ENCODE measurements around the gene APOA4. TPM values are rescaled to one million over a fixed set of nuclear protein-coding genes. Genes with fewer than 3 reads are reported as not detected.

Gene APOA4
- polyA plus RNA-seq, 1 of the 3 experiments (the other 2 are of a cell fraction) = not detected

DNA sequence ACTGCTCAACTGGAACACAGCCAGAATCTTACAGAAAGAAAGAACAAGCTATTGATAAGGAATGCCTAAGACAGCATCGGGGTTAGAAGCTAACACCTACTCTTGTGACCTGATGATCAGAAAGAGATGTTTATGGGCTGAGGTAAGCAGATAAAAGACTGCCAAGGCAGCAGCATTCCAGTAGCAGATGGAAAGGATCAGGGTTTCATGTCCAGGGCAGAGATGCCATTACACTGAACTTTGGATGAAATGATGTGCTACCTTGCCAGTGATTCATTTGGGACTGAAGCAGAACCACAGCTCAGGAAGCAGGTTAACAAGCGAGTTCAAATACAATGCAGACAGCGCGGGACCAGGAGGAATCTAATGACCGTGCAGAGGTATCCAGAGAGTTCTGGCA is 41.4 kb upstream of the APOA4 start (continued):
- TF ChIP-seq, protein P1, sequence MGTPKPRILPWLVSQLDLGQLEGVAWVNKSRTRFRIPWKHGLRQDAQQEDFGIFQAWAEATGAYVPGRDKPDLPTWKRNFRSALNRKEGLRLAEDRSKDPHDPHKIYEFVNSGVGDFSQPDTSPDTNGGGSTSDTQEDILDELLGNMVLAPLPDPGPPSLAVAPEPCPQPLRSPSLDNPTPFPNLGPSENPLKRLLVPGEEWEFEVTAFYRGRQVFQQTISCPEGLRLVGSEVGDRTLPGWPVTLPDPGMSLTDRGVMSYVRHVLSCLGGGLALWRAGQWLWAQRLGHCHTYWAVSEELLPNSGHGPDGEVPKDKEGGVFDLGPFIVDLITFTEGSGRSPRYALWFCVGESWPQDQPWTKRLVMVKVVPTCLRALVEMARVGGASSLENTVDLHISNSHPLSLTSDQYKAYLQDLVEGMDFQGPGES (IDR thresholded peaks at IDR 0.05; ENCODE audit: low read depth, low read length) = no peak
- TF ChIP-seq NFIC (IDR thresholded peaks at IDR 0.05; ENCODE audit: borderline replicate concordance) = 0 out of 2 replicates have a peak, but pooled peaks have one; percentile 15
- no peak for TF ChIP-seq ELF1 (IDR thresholded peaks at IDR 0.05)
- no peak for TF ChIP-seq FOXM1 (IDR thresholded peaks at IDR 0.05; ENCODE audit: low read depth)
- TF ChIP-seq RAD21 (IDR thresholded peaks at IDR 0.05; ENCODE audit: low read length) = no peak
- TF ChIP-seq TAF1 (IDR thresholded peaks at IDR 0.05; ENCODE audit: borderline replicate concordance, low read depth, low read length) = no peak
- TF ChIP-seq FOXJ3 (CRISPR knock-in tag; IDR thresholded peaks at IDR 0.05) = no peak
- no peak for TF ChIP-seq EZH2phosphoT487 (IDR thresholded peaks at IDR 0.05; ENCODE audit: borderline replicate concordance, low read depth)
- TF ChIP-seq FOSL2 (IDR thresholded peaks at IDR 0.05; ENCODE audit: borderline replicate concordance, low read depth) = peak; percentile 32; the same call in 1 of the 2 replicates
- TF ChIP-seq, protein P2, sequence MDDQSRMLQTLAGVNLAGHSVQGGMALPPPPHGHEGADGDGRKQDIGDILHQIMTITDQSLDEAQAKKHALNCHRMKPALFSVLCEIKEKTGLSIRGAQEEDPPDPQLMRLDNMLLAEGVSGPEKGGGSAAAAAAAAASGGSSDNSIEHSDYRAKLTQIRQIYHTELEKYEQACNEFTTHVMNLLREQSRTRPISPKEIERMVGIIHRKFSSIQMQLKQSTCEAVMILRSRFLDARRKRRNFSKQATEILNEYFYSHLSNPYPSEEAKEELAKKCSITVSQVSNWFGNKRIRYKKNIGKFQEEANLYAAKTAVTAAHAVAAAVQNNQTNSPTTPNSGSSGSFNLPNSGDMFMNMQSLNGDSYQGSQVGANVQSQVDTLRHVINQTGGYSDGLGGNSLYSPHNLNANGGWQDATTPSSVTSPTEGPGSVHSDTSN (IDR thresholded peaks at IDR 0.05) = 0 out of 2 replicates have a peak, but pooled peaks have one; percentile 9
- no peak for TF ChIP-seq POLR2AphosphoS5 (IDR thresholded peaks at IDR 0.05; ENCODE audit: low read depth, low read length)
- TF ChIP-seq CHD2 (IDR thresholded peaks at IDR 0.05; ENCODE audit: low read length, partially characterized antibody) = no peak
- no peak for TF ChIP-seq MXI1 (IDR thresholded peaks at IDR 0.05; ENCODE audit: low read depth, low read length)

DNA sequence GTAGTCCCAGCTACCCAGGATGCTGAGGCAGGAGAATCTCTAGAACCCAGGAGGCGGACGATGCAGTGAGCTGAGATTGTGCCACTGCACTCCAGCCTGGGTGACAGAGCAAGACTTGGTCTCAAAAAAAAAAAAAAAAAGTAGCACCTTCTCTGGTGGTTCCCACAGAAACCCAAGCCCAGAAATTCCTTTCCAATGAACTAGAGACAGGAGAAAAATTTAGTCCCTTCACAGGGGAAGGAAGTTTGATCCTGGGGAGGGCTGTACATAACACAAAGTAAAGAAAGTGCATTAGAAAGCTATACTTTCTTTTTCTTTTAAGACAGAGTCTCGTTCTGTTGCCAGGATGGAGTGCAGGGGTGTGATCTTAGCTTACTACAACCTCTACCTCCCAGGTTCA is 39.8 kb upstream of the APOA4 start:
- H3K4me2 ChIP-seq = 0 out of 2 replicates have a peak overlapping the region, but pooled peaks have one; percentile 3
- H2AFZ ChIP-seq (ENCODE audit: low read depth) = no peak overlapping the region
- H3K9me2 ChIP-seq = no peaks in the 10 kb centered on the region
- DNase-seq = no peak
- H3K36me3 ChIP-seq (replicated peaks in 1 of 2; ENCODE audit: control insufficient read depth in 1 of 2, insufficient read depth in 2 of 2, low read length in 1 of 2) = peaks cover 27 to 43% of the 10 kb centered on the region in 2 experiments
- no peaks in the 10 kb centered on the region for H3K9me3 ChIP-seq
- no peak overlapping the region for H3K4me3 ChIP-seq (ENCODE audit: low read depth in 2 of 2, low read length in 1 of 2)
- H3K27ac ChIP-seq (ENCODE audit: low read depth in 2 of 2, low read length in 1 of 2) = peak overlapping the region; percentile 72 to 80; a peak in 3 of 4 replicates
- WGBS (ENCODE audit: low lambda C conversion rate) = 93% methylated on average over 3 of the region's 3 CpGs
- peaks cover 16% of the 10 kb centered on the region for H3F3A ChIP-seq (replicated peaks; ENCODE audit: insufficient read depth)
- H3K4me1 ChIP-seq (ENCODE audit: control insufficient read depth in 1 of 2, insufficient read depth in 2 of 2, low read depth in 1 of 2, low read length in 1 of 2) = peaks cover 21 to 35% of the 10 kb centered on the region in 2 experiments
- no peak overlapping the region for H3K9ac ChIP-seq
- no peaks in the 10 kb centered on the region for H3K27me3 ChIP-seq (ENCODE audit: insufficient read depth)
- CTCF ChIA-PET = interaction anchor here (0.6 to 4.9 kb wide), 4 partner anchors 17 to 243 kb away, joined by 4 to 32 read pairs (median 18); partner anchors contain the start of gene APOA5
- no peaks in the 10 kb centered on the region for H4K20me1 ChIP-seq (ENCODE audit: insufficient read depth)
- POLR2A ChIA-PET = interaction anchor here (1.1 kb wide), 1 partner anchor 25 kb away, joined by 3 read pairs; no protein-coding TSS in a partner anchor
- no peaks in the 10 kb centered on the region for H3K79me2 ChIP-seq (ENCODE audit: insufficient read depth)
- TF ChIP-seq, protein P2 (IDR thresholded peaks at IDR 0.05) = no peak
- TF ChIP-seq, protein P3, sequence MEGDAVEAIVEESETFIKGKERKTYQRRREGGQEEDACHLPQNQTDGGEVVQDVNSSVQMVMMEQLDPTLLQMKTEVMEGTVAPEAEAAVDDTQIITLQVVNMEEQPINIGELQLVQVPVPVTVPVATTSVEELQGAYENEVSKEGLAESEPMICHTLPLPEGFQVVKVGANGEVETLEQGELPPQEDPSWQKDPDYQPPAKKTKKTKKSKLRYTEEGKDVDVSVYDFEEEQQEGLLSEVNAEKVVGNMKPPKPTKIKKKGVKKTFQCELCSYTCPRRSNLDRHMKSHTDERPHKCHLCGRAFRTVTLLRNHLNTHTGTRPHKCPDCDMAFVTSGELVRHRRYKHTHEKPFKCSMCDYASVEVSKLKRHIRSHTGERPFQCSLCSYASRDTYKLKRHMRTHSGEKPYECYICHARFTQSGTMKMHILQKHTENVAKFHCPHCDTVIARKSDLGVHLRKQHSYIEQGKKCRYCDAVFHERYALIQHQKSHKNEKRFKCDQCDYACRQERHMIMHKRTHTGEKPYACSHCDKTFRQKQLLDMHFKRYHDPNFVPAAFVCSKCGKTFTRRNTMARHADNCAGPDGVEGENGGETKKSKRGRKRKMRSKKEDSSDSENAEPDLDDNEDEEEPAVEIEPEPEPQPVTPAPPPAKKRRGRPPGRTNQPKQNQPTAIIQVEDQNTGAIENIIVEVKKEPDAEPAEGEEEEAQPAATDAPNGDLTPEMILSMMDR (IDR thresholded peaks at IDR 0.05) = no peak
- TF ChIP-seq EZH2phosphoT487 (IDR thresholded peaks at IDR 0.05; ENCODE audit: borderline replicate concordance, low read depth) (no peak), EP300 (IDR thresholded peaks at IDR 0.05; ENCODE audit: borderline replicate concordance in 1 of 2, low read depth in 1 of 2, low read length in 1 of 2) (no peak), GATA2 (CRISPR knock-in tag; IDR thresholded peaks at IDR 0.05) (no peak), FOXM1 (IDR thresholded peaks at IDR 0.05; ENCODE audit: low read depth) (no peak), NRF1 (IDR thresholded peaks at IDR 0.05; ENCODE audit: low read depth, low read length) (no peak), NFIC (IDR thresholded peaks at IDR 0.05; ENCODE audit: borderline replicate concordance) (no peak), FOXJ3 (CRISPR knock-in tag; IDR thresholded peaks at IDR 0.05) (no peak), TAF1 (IDR thresholded peaks at IDR 0.05; ENCODE audit: borderline replicate concordance, low read depth, low read length) (no peak), SMC3 (IDR thresholded peaks at IDR 0.05; ENCODE audit: low read depth, low read length) (no peak), RXRA (IDR thresholded peaks at IDR 0.05; ENCODE audit: borderline replicate concordance, low read depth) (no peak), FOSL2 (IDR thresholded peaks at IDR 0.05; ENCODE audit: borderline replicate concordance, low read depth) (no peak), CHD2 (IDR thresholded peaks at IDR 0.05; ENCODE audit: low read length, partially characterized antibody) (no peak), RAD21 (IDR thresholded peaks at IDR 0.05; ENCODE audit: low read length) (no peak)
- TF ChIP-seq, protein P4, sequence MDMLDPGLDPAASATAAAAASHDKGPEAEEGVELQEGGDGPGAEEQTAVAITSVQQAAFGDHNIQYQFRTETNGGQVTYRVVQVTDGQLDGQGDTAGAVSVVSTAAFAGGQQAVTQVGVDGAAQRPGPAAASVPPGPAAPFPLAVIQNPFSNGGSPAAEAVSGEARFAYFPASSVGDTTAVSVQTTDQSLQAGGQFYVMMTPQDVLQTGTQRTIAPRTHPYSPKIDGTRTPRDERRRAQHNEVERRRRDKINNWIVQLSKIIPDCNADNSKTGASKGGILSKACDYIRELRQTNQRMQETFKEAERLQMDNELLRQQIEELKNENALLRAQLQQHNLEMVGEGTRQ (IDR thresholded peaks at IDR 0.05; ENCODE audit: borderline replicate concordance, low read depth, low read length) = no peak
- TF ChIP-seq, protein P1 (IDR thresholded peaks at IDR 0.05; ENCODE audit: low read depth, low read length) = no peak
- TF ChIP-seq, protein P5, sequence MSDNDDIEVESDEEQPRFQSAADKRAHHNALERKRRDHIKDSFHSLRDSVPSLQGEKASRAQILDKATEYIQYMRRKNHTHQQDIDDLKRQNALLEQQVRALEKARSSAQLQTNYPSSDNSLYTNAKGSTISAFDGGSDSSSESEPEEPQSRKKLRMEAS (IDR thresholded peaks at IDR 0.05; ENCODE audit: low read depth) = no peak

All from SK-N-SH (cell line).